ENCODE data around the gene PABPN1. TPM values are rescaled to one million over a fixed set of nuclear protein-coding genes. Genes with fewer than 3 reads are reported as not detected.

Gene PABPN1
- total and polyA plus RNA-seq, 2 of the 13 experiments (the other 11 are each of a cell fraction or from before 2014, with no cell fraction given) = 233 to 524 TPM

GRCh38 chr14:23306412-23307145 is 14.7 kb upstream of the PABPN1 start, which contains the start of gene BCL2L2 (continued):
- TF ChIP-seq USF2 (IDR thresholded peaks at IDR 0.05; ENCODE audit: low read depth, low read length) = no peak; the same call in 1 of the 2 replicates
- TF ChIP-seq USF2 (CRISPR knock-in tag; IDR thresholded peaks at IDR 0.05; ENCODE audit: borderline replicate concordance) = peak; percentile 59; the same call in 1 of the 2 replicates
- TF ChIP-seq SIN3A (IDR thresholded peaks at IDR 0.05; ENCODE audit: borderline replicate concordance, low read depth, low read length) = peak; percentile 96; the same call in 1 of the 2 replicates
- TF ChIP-seq ZNF737 (CRISPR knock-in tag; IDR thresholded peaks at IDR 0.05; ENCODE audit: borderline replicate concordance) = no peak
- peak; percentile 97 for TF ChIP-seq REPIN1 (CRISPR knock-in tag; IDR thresholded peaks at IDR 0.05; ENCODE audit: borderline replicate concordance, low read depth)
- peak; percentile 79; the same call in 1 of the 2 replicates for TF ChIP-seq ZNF205 (CRISPR knock-in tag; IDR thresholded peaks at IDR 0.05)
- peak; percentile 29; the same call in 1 of the 2 replicates for TF ChIP-seq STAT5B (CRISPR knock-in tag; IDR thresholded peaks at IDR 0.05)
- peak; percentile 90 for TF ChIP-seq CBFB (CRISPR knock-in tag; IDR thresholded peaks at IDR 0.05)
- peak; percentile 87 for TF ChIP-seq NR2C2 (CRISPR knock-in tag; IDR thresholded peaks at IDR 0.05; ENCODE audit: borderline replicate concordance)
- peak; percentile 66; the same call in 1 of the 2 replicates for TF ChIP-seq ZNF546 (CRISPR knock-in tag; conservative IDR thresholded peaks at IDR 0.05)
- peak; percentile 90 for TF ChIP-seq ZNF280B (CRISPR knock-in tag; IDR thresholded peaks at IDR 0.05; ENCODE audit: borderline replicate concordance)
- TF ChIP-seq ARID2 (CRISPR knock-in tag; IDR thresholded peaks at IDR 0.05; ENCODE audit: borderline replicate concordance) = peak; percentile 88
- no peak for TF ChIP-seq ZFP91 (CRISPR knock-in tag; IDR thresholded peaks at IDR 0.05; ENCODE audit: borderline replicate concordance)
- peak; percentile 98 for TF ChIP-seq ZNF543 (CRISPR knock-in tag; IDR thresholded peaks at IDR 0.05)
- TF ChIP-seq RXRA (CRISPR knock-in tag; IDR thresholded peaks at IDR 0.05) = peak; percentile 84
- peak; percentile 96 for TF ChIP-seq PATZ1 (CRISPR knock-in tag; IDR thresholded peaks at IDR 0.05)
- no peak for TF ChIP-seq FOXK2 (IDR thresholded peaks at IDR 0.05)
- TF ChIP-seq ZFAT (CRISPR knock-in tag; conservative IDR thresholded peaks at IDR 0.05) = no peak
- no peak for TF ChIP-seq SP4 (CRISPR knock-in tag; IDR thresholded peaks at IDR 0.05)
- peak; percentile 78 for TF ChIP-seq MTERF4 (CRISPR knock-in tag; IDR thresholded peaks at IDR 0.05)
